Naive thymus-derived CD8-positive, alpha-beta T cell (primary cell): ENCODE results near the gene NTSR2. TPM values are rescaled to one million over a fixed set of nuclear protein-coding genes. Genes with fewer than 3 reads are reported as not detected.

Experiments used
- ATAC-seq, 2 donors: fragments of 150-1000 bp; cut with Tn5 transposase in 1 of 2; sonication (Bioruptor Pico), chemical (Tn5 transposase) in 1 of 2; 1 replicate in 1 of 2; 2 replicates in 1 of 2; pipeline ENCODE4 v1.10.0; 2021; ENCODE audit warnings: mild to moderate bottlenecking in 2 of 2, moderate library complexity in 2 of 2
- POLR2A ChIA-PET: fragments of 350-600 bp; sonication (Branson Sonifier 250); formaldehyde crosslinking; loops from one replicate; lab custom pipeline; 2021; ENCODE audit warnings: antibody characterized with exemption; lab: Charles Lee
- DNase-seq, 10 donors: peaks; one replicate each; pipeline versions ENCODE4 v3.0.0 to v3.0.0-alpha.2; 2020 to 2022
- H3K27ac Mint-ChIP-seq, 10 donors: one replicate each; pipeline ENCODE4 v1.8.0; 2020 to 2022; ENCODE audit warnings: mild to moderate bottlenecking in 10 of 10, mixed read lengths in 10 of 10, moderate library complexity in 4 of 10, inconsistent platforms in 1 of 10
- H3K27me3 Mint-ChIP-seq, 5 donors: one replicate each; pipeline ENCODE4 v1.8.0; 2021 to 2022; ENCODE audit warnings: mixed read lengths in 5 of 5
- H3K36me3 Mint-ChIP-seq, 3 donors: one replicate each; pipeline ENCODE4 v1.8.0; 2020 to 2022; ENCODE audit warnings: mixed read lengths in 3 of 3, mild to moderate bottlenecking in 2 of 3, inconsistent platforms in 1 of 3
- H3K4me1 Mint-ChIP-seq, 4 donors: one replicate each; pipeline ENCODE4 v1.8.0; 2021 to 2022; ENCODE audit warnings: mixed read lengths in 4 of 4
- H3K4me3 Mint-ChIP-seq, 10 donors: one replicate each; pipeline ENCODE4 v1.8.0; 2020 to 2022; ENCODE audit warnings: mild to moderate bottlenecking in 10 of 10, mixed read lengths in 10 of 10, moderate library complexity in 6 of 10, inconsistent platforms in 1 of 10
- H3K9me3 Mint-ChIP-seq, 9 donors: one replicate each; pipeline ENCODE4 v1.8.0; 2020 to 2022; ENCODE audit warnings: mixed read lengths in 9 of 9, mild to moderate bottlenecking in 3 of 9, inconsistent platforms in 1 of 9, moderate library complexity in 1 of 9
- polyA plus RNA-seq, 3 donors: library from polyadenylated mRNA; unstranded; fragments of 300-500 nt; fragmentation: Illumina TruSeq; gene quantifications; one replicate each; pipeline ENCODE4 v1.2.3, GENCODE V29; 2021
- total RNA-seq, 8 experiments: library from RNA in 2 of 8; stranded (reverse) in 2 of 8; gene quantifications; one replicate each; pipeline ENCODE4 v1.2.3 and lab custom pipeline; 2021 to 2026

NTSR2 gene
- total and polyA plus RNA-seq, 5 experiments from 2014 or later, result not detected

GRCh38 chr2:11710210-11710609, 40.2 kb upstream of the NTSR2 start:
- DNase-seq, result no peak
- Mint-ChIP-seq H3K27me3 (no peaks in the 10 kb centered on the region), H3K27ac (no peak overlapping the region), H3K9me3 (peaks cover 0 to 4% (median 0%) of the 10 kb centered on the region in 9 donors), H3K36me3 (no peaks in the 10 kb centered on the region), H3K4me1 (no peaks in the 10 kb centered on the region), H3K4me3 (no peak overlapping the region)
- no peak for ATAC-seq
- POLR2A ChIA-PET, result no interaction called here

- H3K9me3 Mint-ChIP-seq, result peaks cover 0 to 4% (median 0%) of the 10 kb centered on the region in 9 donors
- DNase-seq (no peak), ATAC-seq (no peak)
- H3K36me3 Mint-ChIP-seq, result no peaks in the 10 kb centered on the region
- no peak overlapping the region for H3K27ac Mint-ChIP-seq
- POLR2A ChIA-PET, result interaction anchor here (0.6 kb wide), 1 partner anchor 10 kb away, joined by 3 read pairs; no protein-coding TSS in a partner anchor
- H3K27me3 Mint-ChIP-seq, result no peaks in the 10 kb centered on the region
- no peak overlapping the region for H3K4me3 Mint-ChIP-seq
- no peaks in the 10 kb centered on the region for H3K4me1 Mint-ChIP-seq
Measured at GRCh38 chr2:11709293-11709692, 39.3 kb upstream of the NTSR2 start.

GRCh38 chr2:11708106-11708505, 38.1 kb upstream of the NTSR2 start:
- H3K9me3 Mint-ChIP-seq, result peaks cover 0 to 4% (median 0%) of the 10 kb centered on the region in 9 donors
- H3K4me3 Mint-ChIP-seq, result no peak overlapping the region
- DNase-seq (no peak), ATAC-seq (no peak)
- POLR2A ChIA-PET, result no interaction called here
- H3K27me3 Mint-ChIP-seq, result no peaks in the 10 kb centered on the region
- H3K36me3 Mint-ChIP-seq, result no peaks in the 10 kb centered on the region
- no peaks in the 10 kb centered on the region for H3K4me1 Mint-ChIP-seq
- H3K27ac Mint-ChIP-seq, result no peak overlapping the region

DNA sequence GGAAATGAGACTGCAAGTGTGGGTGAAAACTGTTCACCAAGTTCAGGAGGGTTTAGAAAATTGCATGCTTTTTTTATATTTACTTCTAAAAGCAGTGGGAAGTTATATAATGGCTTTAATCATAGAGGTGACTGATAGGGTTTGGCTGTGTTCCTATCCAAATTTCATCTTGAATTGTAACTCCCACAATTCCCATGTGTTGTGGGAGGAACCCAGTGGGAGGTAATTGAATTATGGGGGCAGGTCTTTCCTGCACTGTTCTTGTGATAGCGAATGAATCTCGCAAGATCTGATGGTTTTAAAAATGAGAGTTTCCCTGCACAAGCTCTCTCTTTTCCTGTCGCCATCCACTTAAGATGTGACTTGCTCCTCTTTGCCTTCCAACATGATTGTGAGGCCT, 35.7 kb upstream of the NTSR2 start:
- Mint-ChIP-seq H3K4me3 (no peak overlapping the region), H3K27ac (peak overlapping the region in 1 of 10 donors; percentile 37), H3K9me3 (peaks cover 0 to 4% (median 0%) of the 10 kb centered on the region in 9 donors), H3K4me1 (no peaks in the 10 kb centered on the region), H3K27me3 (no peaks in the 10 kb centered on the region), H3K36me3 (no peaks in the 10 kb centered on the region)
- POLR2A ChIA-PET, result no interaction called here
- DNase-seq (no peak), ATAC-seq (no peak)

DNA sequence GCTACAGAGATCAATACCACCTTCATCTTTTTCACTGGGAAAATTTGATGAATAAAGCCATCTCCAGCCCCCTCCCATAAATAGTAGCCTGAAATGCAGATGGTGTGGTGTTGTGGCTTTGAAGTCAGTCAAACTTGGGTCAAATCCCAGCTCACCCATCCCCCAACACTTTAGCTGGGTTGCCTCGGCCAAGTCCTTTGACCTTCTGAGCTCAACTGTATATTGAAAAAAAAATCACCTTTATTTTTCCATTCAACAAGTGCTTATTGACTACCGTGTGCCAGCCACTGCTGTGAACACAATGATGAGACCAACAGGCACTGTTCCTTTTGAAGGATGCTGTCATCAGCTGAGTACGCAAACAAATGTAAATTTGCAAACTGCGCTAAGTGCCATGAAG, 35.1 kb upstream of the NTSR2 start:
- no peak for ATAC-seq
- no peaks in the 10 kb centered on the region for H3K27me3 Mint-ChIP-seq
- H3K36me3 Mint-ChIP-seq, result no peaks in the 10 kb centered on the region
- POLR2A ChIA-PET, result no interaction called here
- H3K27ac Mint-ChIP-seq, result peak overlapping the region in 1 of 10 donors; percentile 37
- H3K4me1 Mint-ChIP-seq, result no peaks in the 10 kb centered on the region
- H3K9me3 Mint-ChIP-seq, result peaks cover 0 to 4% (median 0%) of the 10 kb centered on the region in 9 donors
- H3K4me3 Mint-ChIP-seq, result no peak overlapping the region
- DNase-seq, result no peak

- H3K4me1 Mint-ChIP-seq, result no peaks in the 10 kb centered on the region
- POLR2A ChIA-PET, result no interaction called here
- H3K9me3 Mint-ChIP-seq, result peaks cover 0 to 4% (median 0%) of the 10 kb centered on the region in 9 donors
- H3K27me3 Mint-ChIP-seq, result no peaks in the 10 kb centered on the region
- ATAC-seq (no peak), DNase-seq (no peak)
- H3K36me3 Mint-ChIP-seq, result no peaks in the 10 kb centered on the region
- no peak overlapping the region for H3K4me3 Mint-ChIP-seq
- no peak overlapping the region for H3K27ac Mint-ChIP-seq
Measured at GRCh38 chr2:11703700-11704099, 33.7 kb upstream of the NTSR2 start.

DNA sequence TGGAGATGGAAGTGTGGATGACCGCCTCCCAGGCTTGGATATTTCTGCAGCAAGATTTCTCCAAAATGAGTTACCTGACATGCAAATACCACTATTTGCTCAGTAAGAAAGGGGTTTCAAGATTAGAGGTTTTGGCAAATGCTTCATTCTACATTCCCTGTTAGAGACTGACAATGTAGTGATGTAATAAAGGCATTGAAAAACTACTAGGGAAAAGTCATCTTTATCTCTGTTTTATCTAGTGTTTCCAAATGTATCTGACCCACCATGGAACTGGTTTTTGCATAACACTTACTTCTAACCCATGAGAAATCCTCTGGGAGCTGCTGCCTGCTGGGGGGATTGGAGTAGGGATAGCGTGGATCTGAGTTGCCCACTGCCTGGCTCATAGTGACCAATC, 33.0 kb upstream of the NTSR2 start:
- no peaks in the 10 kb centered on the region for H3K36me3 Mint-ChIP-seq
- H3K9me3 Mint-ChIP-seq, result peaks cover 0 to 4% (median 0%) of the 10 kb centered on the region in 9 donors
- DNase-seq (no peak), ATAC-seq (no peak)
- no peak overlapping the region for H3K4me3 Mint-ChIP-seq
- H3K4me1 Mint-ChIP-seq, result no peaks in the 10 kb centered on the region
- H3K27ac Mint-ChIP-seq, result no peak overlapping the region
- POLR2A ChIA-PET, result no interaction called here
- H3K27me3 Mint-ChIP-seq, result no peaks in the 10 kb centered on the region

DNA sequence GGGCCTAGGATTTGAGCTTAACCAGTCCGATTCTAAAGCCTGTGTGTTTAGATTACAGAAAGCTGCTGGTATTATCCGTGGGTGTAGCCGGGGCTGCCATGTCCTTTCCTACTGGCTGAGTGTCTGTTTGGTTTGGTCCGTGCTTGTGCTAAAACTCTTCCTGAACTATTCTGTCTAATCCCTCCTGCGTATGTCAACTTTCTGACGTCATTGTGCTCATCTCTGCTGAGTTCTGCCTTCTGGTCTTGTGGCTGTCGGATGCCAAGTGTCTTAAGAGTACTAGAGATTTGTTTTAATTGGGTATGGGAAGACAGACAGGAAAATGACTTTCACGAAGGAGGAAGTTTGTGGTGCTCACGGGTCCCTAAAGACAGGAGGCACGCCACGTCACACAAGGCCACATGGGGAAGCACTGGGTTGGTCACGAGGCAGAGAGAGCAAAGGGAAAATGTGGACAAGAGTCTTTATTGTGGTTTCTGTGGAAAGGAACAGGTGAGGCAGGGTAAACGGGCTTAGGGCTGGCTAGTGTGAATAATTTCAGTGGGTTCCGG, 31.8 kb upstream of the NTSR2 start:
- Mint-ChIP-seq H3K4me3 (no peak overlapping the region), H3K27ac (no peak overlapping the region)
- POLR2A ChIA-PET, result interaction anchor here (0.5 kb wide), 1 partner anchor 45 kb away, joined by 3 read pairs; the partner anchor contains the start of gene LPIN1

DNA sequence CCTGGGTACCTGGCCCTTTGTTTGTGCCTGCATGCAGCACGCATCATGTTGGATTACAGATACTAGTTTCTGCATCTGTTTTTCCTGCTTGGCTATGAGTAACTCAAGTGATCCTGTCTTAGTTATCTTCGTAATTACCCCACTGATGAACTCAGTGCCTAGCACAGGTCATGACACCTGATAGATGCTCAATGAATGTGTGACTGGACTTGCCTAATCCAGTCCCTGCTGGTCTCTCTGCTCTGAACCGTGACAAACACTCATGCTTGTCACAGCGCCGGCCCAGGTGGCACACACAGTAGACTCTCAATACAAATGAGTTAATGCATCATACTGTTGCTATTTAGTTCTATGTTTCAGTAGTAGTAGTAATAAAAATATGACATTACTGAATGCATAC, 31.2 kb upstream of the NTSR2 start:
- Mint-ChIP-seq H3K4me1 (peaks cover 0 to 6% (median 0%) of the 10 kb centered on the region in 4 donors), H3K9me3 (peaks cover 0 to 4% (median 0%) of the 10 kb centered on the region in 9 donors), H3K36me3 (no peaks in the 10 kb centered on the region), H3K27ac (no peak overlapping the region), H3K27me3 (peaks cover 0 to 3% (median 0%) of the 10 kb centered on the region in 5 donors), H3K4me3 (no peak overlapping the region)
- no peak for DNase-seq
- POLR2A ChIA-PET, result no interaction called here
- no peak for ATAC-seq

More for the DNA sequence above, 31.8 kb upstream of the NTSR2 start:
- H3K36me3 Mint-ChIP-seq, result no peaks in the 10 kb centered on the region
- peaks cover 0 to 2% (median 0%) of the 10 kb centered on the region in 4 donors for H3K4me1 Mint-ChIP-seq
- ATAC-seq, result peak in 1 of 2 donors; percentile 42
- H3K27me3 Mint-ChIP-seq, result peaks cover 0 to under 1% (median 0%) of the 10 kb centered on the region in 5 donors
- H3K9me3 Mint-ChIP-seq, result peaks cover 0 to 4% (median 0%) of the 10 kb centered on the region in 9 donors
- peak in 1 of 10 donors; percentile 12 for DNase-seq

GRCh38 chr2:11699686-11700670, 30.0 kb upstream of the NTSR2 start:
- H3K27ac Mint-ChIP-seq, result no peak overlapping the region
- H3K9me3 Mint-ChIP-seq, result no peaks in the 10 kb centered on the region
- H3K4me1 Mint-ChIP-seq, result peaks cover 0 to 6% (median 0%) of the 10 kb centered on the region in 4 donors
- POLR2A ChIA-PET, result interaction anchor here (1.5 kb wide), 1 partner anchor 78 kb away, joined by 3 read pairs; no protein-coding TSS in a partner anchor
- H3K36me3 Mint-ChIP-seq, result no peaks in the 10 kb centered on the region
- H3K27me3 Mint-ChIP-seq, result peaks cover 0 to 3% (median 0%) of the 10 kb centered on the region in 5 donors
- ATAC-seq, result no peak
- H3K4me3 Mint-ChIP-seq, result no peak overlapping the region
- DNase-seq, result no peak

- no peaks in the 10 kb centered on the region for H3K9me3 Mint-ChIP-seq
- H3K4me3 Mint-ChIP-seq, result no peak overlapping the region
- H3K4me1 Mint-ChIP-seq, result peaks cover 0 to 6% (median 0%) of the 10 kb centered on the region in 4 donors
- POLR2A ChIA-PET, result interaction anchor here (1.5 kb wide), 1 partner anchor 80 kb away, joined by 3 read pairs; no protein-coding TSS in a partner anchor
- DNase-seq, result no peak
- H3K36me3 Mint-ChIP-seq, result no peaks in the 10 kb centered on the region
- peaks cover 0 to 3% (median 0%) of the 10 kb centered on the region in 5 donors for H3K27me3 Mint-ChIP-seq
- peak overlapping the region in 1 of 10 donors; percentile 21 for H3K27ac Mint-ChIP-seq
- ATAC-seq, result no peak
Measured at GRCh38 chr2:11698009-11698922, 28.3 kb upstream of the NTSR2 start.
